ENCODE data around the gene FYB2. TPM values are rescaled to one million over a fixed set of nuclear protein-coding genes. Genes with fewer than 3 reads are reported as not detected.

Gene FYB2
- total RNA-seq, 2 donors from 2014 or later: 0.32 to 0.66 TPM

DNA sequence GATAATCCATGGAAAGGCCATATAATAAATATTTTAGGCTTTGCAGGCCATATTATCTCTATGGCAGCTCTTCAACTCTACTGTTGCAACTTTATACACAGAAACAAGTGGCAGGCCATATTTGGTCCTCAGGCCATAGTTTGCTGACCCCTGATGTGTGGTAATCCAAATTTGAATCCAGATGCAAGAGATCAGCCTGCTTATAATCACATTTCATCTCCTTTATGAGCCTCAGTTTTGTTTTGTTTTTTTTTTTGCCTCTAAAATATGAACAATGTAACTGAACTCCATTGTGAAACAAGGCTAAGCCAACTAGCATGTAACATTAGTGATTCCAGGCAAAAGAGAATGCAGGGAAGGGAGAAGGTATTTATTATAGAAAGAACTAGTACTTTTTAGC lies 92.5 kb downstream of the FYB2 start:
- Histone ChIP-seq H3K9ac (ENCODE audit: low read depth in 2 of 2, low read length in 2 of 2) (no peak overlapping the region), H3K27ac (no peak overlapping the region), H3K4me1 (no peaks in the 10 kb centered on the region), H3K4me3 (no peak overlapping the region), H3K27me3 (no peaks in the 10 kb centered on the region), H3K9me3 (no peaks in the 10 kb centered on the region), H3K36me3 (no peaks in the 10 kb centered on the region)
- intact Hi-C loops (cut with DNase I): no loop called here
- no peak for DNase-seq
- TF ChIP-seq, protein P1, sequence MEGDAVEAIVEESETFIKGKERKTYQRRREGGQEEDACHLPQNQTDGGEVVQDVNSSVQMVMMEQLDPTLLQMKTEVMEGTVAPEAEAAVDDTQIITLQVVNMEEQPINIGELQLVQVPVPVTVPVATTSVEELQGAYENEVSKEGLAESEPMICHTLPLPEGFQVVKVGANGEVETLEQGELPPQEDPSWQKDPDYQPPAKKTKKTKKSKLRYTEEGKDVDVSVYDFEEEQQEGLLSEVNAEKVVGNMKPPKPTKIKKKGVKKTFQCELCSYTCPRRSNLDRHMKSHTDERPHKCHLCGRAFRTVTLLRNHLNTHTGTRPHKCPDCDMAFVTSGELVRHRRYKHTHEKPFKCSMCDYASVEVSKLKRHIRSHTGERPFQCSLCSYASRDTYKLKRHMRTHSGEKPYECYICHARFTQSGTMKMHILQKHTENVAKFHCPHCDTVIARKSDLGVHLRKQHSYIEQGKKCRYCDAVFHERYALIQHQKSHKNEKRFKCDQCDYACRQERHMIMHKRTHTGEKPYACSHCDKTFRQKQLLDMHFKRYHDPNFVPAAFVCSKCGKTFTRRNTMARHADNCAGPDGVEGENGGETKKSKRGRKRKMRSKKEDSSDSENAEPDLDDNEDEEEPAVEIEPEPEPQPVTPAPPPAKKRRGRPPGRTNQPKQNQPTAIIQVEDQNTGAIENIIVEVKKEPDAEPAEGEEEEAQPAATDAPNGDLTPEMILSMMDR (IDR thresholded peaks at IDR 0.05): no peak

- intact Hi-C loops (cut with DNase I): no loop called here
- H3K36me3 ChIP-seq: no peaks in the 10 kb centered on the region
- TF ChIP-seq, protein P1 (IDR thresholded peaks at IDR 0.05): no peak
- H3K9me3 ChIP-seq: no peaks in the 10 kb centered on the region
- no peak overlapping the region for H3K4me3 ChIP-seq
- no peak for DNase-seq
- no peaks in the 10 kb centered on the region for H3K4me1 ChIP-seq
- H3K27me3 ChIP-seq: no peaks in the 10 kb centered on the region
- H3K27ac ChIP-seq: no peak overlapping the region
- no peak overlapping the region for H3K9ac ChIP-seq (ENCODE audit: low read depth in 2 of 2, low read length in 2 of 2)
Observed at GRCh38 chr1:56719171-56719570, 100.0 kb downstream of the FYB2 start.

GRCh38 chr1:56715156-56715555 lies 104.0 kb downstream of the FYB2 start:
- Histone ChIP-seq H3K27ac (no peak overlapping the region), H3K27me3 (no peaks in the 10 kb centered on the region), H3K4me1 (no peaks in the 10 kb centered on the region), H3K4me3 (no peak overlapping the region), H3K9ac (ENCODE audit: low read depth in 2 of 2, low read length in 2 of 2) (no peak overlapping the region), H3K9me3 (no peaks in the 10 kb centered on the region), H3K36me3 (no peaks in the 10 kb centered on the region)
- no peak for DNase-seq
- intact Hi-C loops (cut with DNase I): no loop called here
- TF ChIP-seq, protein P1 (IDR thresholded peaks at IDR 0.05): no peak

DNA sequence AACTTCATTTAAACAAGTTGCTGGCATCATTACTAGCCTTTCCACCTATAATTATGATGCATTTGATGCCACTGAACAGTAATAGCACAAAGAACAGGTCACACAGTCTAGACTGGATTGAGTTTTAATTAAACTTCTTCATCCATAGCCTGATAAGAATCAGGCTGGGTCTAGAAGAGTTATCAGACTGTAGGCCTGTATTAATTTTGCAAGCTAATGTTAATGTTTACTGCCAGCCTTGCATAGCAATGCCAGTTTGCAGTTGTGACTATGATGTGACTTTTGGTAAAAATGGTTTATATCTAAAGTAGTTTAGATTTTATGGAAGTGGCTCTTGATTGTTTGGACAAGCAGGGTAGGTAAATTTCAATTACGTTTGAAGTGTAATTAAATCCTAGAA lies 106.1 kb downstream of the FYB2 start:
- no peak overlapping the region for H3K27ac ChIP-seq
- DNase-seq: no peak
- TF ChIP-seq, protein P1 (IDR thresholded peaks at IDR 0.05): no peak
- no peak overlapping the region for H3K4me3 ChIP-seq
- H3K9ac ChIP-seq (ENCODE audit: low read depth in 2 of 2, low read length in 2 of 2): no peak overlapping the region
- H3K27me3 ChIP-seq: no peaks in the 10 kb centered on the region
- H3K4me1 ChIP-seq: no peaks in the 10 kb centered on the region
- no peaks in the 10 kb centered on the region for H3K36me3 ChIP-seq
- no peaks in the 10 kb centered on the region for H3K9me3 ChIP-seq
- intact Hi-C loops (cut with DNase I): no loop called here

GRCh38 chr1:56712150-56712549 lies 107.1 kb downstream of the FYB2 start:
- H3K27me3 ChIP-seq: no peaks in the 10 kb centered on the region
- intact Hi-C loops (cut with DNase I): no loop called here
- no peaks in the 10 kb centered on the region for H3K4me1 ChIP-seq
- TF ChIP-seq, protein P1 (IDR thresholded peaks at IDR 0.05): no peak
- H3K36me3 ChIP-seq: no peaks in the 10 kb centered on the region
- H3K4me3 ChIP-seq: no peak overlapping the region
- no peaks in the 10 kb centered on the region for H3K9me3 ChIP-seq
- H3K9ac ChIP-seq (ENCODE audit: low read depth in 2 of 2, low read length in 2 of 2): no peak overlapping the region
- DNase-seq: no peak
- no peak overlapping the region for H3K27ac ChIP-seq

GRCh38 chr1:56710646-56711045 lies 108.6 kb downstream of the FYB2 start:
- Histone ChIP-seq H3K9me3 (no peaks in the 10 kb centered on the region), H3K36me3 (no peaks in the 10 kb centered on the region), H3K4me1 (no peaks in the 10 kb centered on the region), H3K27ac (no peak overlapping the region), H3K9ac (ENCODE audit: low read depth in 2 of 2, low read length in 2 of 2) (no peak overlapping the region), H3K4me3 (no peak overlapping the region), H3K27me3 (no peaks in the 10 kb centered on the region)
- TF ChIP-seq, protein P1 (IDR thresholded peaks at IDR 0.05): no peak
- intact Hi-C loops (cut with DNase I): no loop called here
- DNase-seq: no peak

Data from colonic mucosa (tissue), 4 donors.